Activated T-helper 17 cell treated with anti-CD3 and anti-CD28 coated beads, Interleukin-2, amount 50 U/mL, for 72 hours (primary cell): ENCODE measurements around the gene ATP9A. TPM values are rescaled to one million over a fixed set of nuclear protein-coding genes. Genes with fewer than 3 reads are reported as not detected.
"Not testable (repeated sequence)": the region's sequence is repeated elsewhere in the genome, so short reads cannot be mapped to it uniquely, and the experiment has no call there.

Source experiments
- ATAC-seq: fragments of 150-1000 bp; cut with Tn5 transposase; replicated peaks from 2 replicates; pipeline ENCODE4 v1.10.0; 2021; ENCODE audit warnings: mild to moderate bottlenecking, moderate library complexity
- H3K27ac Mint-ChIP-seq: one replicate; pipeline ENCODE4 v1.8.0; 2022; ENCODE audit warnings: mixed read lengths
- H3K27me3 Mint-ChIP-seq: one replicate; pipeline ENCODE4 v1.8.0; 2022; ENCODE audit warnings: mixed read lengths
- H3K36me3 Mint-ChIP-seq: one replicate; pipeline ENCODE4 v1.8.0; 2022; ENCODE audit warnings: low read depth, mild to moderate bottlenecking, mixed read lengths
- H3K4me1 Mint-ChIP-seq: one replicate; pipeline ENCODE4 v1.8.0; 2022; ENCODE audit warnings: mixed read lengths
- H3K4me3 Mint-ChIP-seq: one replicate; pipeline ENCODE4 v1.8.0; 2022; ENCODE audit warnings: mild to moderate bottlenecking, mixed read lengths
- H3K9me3 Mint-ChIP-seq: one replicate; pipeline ENCODE4 v1.8.0; 2022; ENCODE audit warnings: mixed read lengths
- total RNA-seq, 2 donors: library from RNA; stranded (reverse); gene quantifications; one replicate each; pipeline ENCODE4 v1.2.3, GENCODE V29; 2022

ATP9A gene
- total RNA-seq, 2 donors from 2014 or later, result 1.7 to 2.2 TPM

DNA sequence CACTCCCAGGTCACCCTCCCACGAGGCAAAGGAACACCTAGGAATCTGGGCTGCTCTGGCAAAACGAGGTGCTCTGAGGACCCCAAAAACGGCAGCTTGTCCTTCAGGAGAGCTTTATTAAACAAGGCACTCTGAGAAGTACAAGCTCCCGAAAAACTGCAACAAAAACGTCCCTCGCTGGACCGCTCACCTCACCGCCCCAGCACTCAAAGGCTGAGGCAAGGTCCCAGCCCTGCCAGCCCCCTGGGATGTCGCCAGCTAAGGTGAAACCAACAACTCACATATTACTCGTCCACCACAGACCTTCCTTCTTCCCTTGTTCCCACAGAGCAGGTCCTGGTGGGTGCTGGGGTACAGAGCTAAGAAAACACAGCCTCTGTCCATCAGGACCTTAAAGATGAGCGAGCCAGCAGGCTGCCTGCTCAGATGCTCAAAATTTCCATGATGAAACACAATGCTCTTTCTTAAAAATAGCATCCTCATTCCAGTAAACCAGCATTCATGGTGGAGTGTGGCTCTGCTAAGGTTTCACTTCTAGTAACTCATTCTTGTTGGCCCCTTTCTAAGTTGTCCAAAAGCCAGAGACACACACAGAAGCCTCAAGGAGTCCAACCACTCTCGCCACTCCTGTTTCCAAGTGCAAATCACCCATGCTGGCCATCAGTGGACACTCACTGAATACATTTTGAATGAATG is 35.9 kb downstream of the ATP9A start:
- ATAC-seq, result peak; percentile 56
- H3K4me1 Mint-ChIP-seq, result no peaks in the 10 kb centered on the region
- peak overlapping the region; percentile 9 for H3K4me3 Mint-ChIP-seq
- H3K9me3 Mint-ChIP-seq, result no peaks in the 10 kb centered on the region
- H3K27ac Mint-ChIP-seq, result peak overlapping the region; percentile 27
- no peaks in the 10 kb centered on the region for H3K36me3 Mint-ChIP-seq
- peaks cover 8% of the 10 kb centered on the region for H3K27me3 Mint-ChIP-seq

DNA sequence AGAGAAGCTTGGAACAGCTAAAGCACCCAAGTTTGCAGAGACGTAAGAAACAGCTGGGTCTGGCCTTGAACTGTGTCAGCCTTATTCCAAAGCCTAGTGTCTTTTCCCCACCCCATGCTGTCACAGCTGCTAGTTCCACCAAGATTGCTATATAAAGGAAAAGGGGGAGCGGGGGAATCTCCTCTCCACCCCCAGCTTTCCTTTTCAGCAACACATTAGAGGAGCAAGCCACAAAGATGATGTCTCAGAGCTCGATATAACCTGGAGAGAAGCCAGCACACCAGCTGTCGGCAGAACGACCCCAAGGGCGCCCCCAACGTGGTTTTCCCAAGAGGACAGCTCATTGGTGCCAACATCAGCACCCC is 36.5 kb downstream of the ATP9A start:
- H3K27ac Mint-ChIP-seq, result no peak overlapping the region
- peaks cover 8% of the 10 kb centered on the region for H3K27me3 Mint-ChIP-seq
- no peaks in the 10 kb centered on the region for H3K9me3 Mint-ChIP-seq
- no peak for ATAC-seq
- H3K4me1 Mint-ChIP-seq, result no peaks in the 10 kb centered on the region
- no peak overlapping the region for H3K4me3 Mint-ChIP-seq
- no peaks in the 10 kb centered on the region for H3K36me3 Mint-ChIP-seq

DNA sequence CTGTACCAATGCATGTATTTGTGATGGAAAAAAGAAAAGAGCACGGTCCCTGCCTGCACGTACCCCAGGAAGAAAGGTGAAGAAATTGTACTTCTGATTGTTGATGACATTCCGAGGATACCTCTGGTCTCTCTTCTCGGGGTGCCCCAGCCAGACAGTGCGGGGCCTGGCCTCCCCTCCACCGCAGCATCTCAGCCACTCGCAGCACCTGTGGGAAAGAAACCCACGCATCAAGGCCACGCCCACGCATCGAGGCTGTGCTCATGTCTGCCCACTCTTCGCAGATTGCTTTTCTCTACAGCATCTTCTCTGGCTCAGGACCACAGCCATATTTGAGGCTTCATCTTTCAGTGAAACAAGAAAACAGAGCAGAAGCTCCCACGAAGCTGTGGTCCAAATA is 38.4 kb downstream of the ATP9A start:
- H3K9me3 Mint-ChIP-seq, result no peaks in the 10 kb centered on the region
- no peak overlapping the region for H3K4me3 Mint-ChIP-seq
- H3K36me3 Mint-ChIP-seq, result no peaks in the 10 kb centered on the region
- no peaks in the 10 kb centered on the region for H3K4me1 Mint-ChIP-seq
- ATAC-seq, result no peak
- H3K27ac Mint-ChIP-seq, result no peak overlapping the region
- peaks cover 7% of the 10 kb centered on the region for H3K27me3 Mint-ChIP-seq

DNA sequence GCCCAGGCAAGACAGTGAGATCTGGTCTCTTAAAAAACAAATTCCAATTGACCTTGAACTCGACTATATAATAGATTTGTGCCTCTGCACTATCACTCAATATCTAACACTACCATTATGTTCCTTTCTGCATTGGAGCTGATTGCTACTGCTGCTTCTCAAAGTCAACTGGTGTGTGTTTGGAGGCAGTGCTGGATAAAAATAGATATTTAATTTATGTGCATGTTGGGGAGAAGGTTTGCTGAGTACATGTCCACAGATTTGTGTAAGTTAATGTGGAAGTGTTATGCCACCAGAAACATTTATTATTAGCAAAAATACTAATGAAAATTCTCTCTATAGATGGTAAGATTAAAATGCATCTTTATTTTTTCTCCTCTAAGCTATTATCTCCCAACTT is 39.5 kb downstream of the ATP9A start:
- H3K4me1 Mint-ChIP-seq, result no peaks in the 10 kb centered on the region
- H3K4me3 Mint-ChIP-seq, result no peak overlapping the region
- H3K27me3 Mint-ChIP-seq, result peaks cover 7% of the 10 kb centered on the region
- H3K9me3 Mint-ChIP-seq, result no peaks in the 10 kb centered on the region
- no peak overlapping the region for H3K27ac Mint-ChIP-seq
- no peaks in the 10 kb centered on the region for H3K36me3 Mint-ChIP-seq
- no peak for ATAC-seq

DNA sequence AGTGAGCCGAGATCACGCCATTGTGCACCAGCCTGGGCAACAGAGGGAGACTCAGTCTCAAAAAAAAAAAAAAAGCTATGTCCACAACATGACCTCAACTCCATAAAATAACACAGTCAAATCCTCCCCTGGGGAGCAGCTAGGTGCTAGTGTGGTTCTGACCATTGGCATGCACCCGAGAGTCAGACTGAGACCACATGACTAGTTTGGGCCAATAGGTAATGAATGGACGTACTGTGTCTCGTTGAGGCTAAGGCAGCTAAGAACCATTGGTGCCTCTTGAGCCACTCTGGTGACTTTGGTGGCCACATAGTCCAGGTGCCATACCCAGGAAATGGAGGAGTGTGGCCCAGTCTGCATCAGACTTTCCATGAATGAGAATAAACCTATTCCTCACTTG is 40.3 kb downstream of the ATP9A start:
- no peak overlapping the region for H3K4me3 Mint-ChIP-seq
- no peaks in the 10 kb centered on the region for H3K36me3 Mint-ChIP-seq
- H3K4me1 Mint-ChIP-seq, result no peaks in the 10 kb centered on the region
- H3K9me3 Mint-ChIP-seq, result no peaks in the 10 kb centered on the region
- no peak for ATAC-seq
- H3K27ac Mint-ChIP-seq, result no peak overlapping the region
- peaks cover 8% of the 10 kb centered on the region for H3K27me3 Mint-ChIP-seq

DNA sequence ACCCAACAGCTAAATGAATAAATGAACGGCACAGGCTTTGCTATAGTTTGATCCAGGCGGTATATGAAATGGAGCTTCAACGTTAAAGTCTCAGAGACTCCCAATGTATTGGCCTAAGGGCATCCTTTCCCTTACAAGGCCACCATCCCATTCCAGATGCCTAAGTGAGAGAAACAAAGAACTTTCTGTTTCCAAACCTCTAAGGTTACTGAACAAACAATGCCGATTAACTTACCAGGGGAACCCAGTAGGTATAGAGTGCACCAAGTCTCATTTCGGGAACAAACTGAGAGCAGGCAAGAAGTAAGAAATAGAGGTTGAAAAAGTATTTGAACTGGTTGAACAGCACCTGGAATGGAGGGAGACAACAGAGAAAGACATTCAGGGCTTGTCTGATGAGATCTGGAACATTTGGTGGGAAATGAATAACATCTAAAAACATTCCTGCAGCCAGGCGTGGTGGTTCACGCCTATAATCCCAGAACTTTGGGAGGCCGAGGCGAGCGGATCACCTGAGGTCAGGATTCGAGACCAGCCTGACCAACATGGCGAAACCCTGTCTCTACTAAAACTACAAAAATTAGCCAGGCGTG is 42.5 kb downstream of the ATP9A start:
- Mint-ChIP-seq H3K27me3 (peaks cover 20% of the 10 kb centered on the region), H3K4me1 (no peaks in the 10 kb centered on the region), H3K9me3 (no peaks in the 10 kb centered on the region), H3K36me3 (no peaks in the 10 kb centered on the region), H3K27ac (no peak overlapping the region), H3K4me3 (no peak overlapping the region)
- no peak for ATAC-seq

DNA sequence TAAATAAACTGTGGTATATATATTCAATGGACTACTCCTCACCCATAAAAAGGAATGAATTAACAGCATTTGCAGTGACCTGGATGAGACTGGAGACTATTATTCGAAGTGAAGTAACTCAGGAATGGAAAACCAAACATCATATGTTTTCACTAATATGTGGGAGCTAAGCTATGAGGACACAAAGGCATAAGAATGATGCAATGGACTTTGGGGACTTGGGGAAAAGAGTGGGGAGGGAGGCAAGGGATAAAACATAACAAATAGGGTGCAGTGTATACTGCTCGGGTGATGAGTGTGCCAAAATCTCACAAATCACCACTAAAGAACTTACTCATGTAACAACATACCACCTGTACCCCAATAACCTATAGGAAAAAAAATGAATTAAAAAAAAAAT is 45.2 kb downstream of the ATP9A start:
- peaks cover 24% of the 10 kb centered on the region for H3K27me3 Mint-ChIP-seq
- H3K27ac Mint-ChIP-seq, H3K4me1 Mint-ChIP-seq, H3K36me3 Mint-ChIP-seq, H3K4me3 Mint-ChIP-seq, H3K9me3 Mint-ChIP-seq, ATAC-seq: not testable (repeated sequence)

DNA sequence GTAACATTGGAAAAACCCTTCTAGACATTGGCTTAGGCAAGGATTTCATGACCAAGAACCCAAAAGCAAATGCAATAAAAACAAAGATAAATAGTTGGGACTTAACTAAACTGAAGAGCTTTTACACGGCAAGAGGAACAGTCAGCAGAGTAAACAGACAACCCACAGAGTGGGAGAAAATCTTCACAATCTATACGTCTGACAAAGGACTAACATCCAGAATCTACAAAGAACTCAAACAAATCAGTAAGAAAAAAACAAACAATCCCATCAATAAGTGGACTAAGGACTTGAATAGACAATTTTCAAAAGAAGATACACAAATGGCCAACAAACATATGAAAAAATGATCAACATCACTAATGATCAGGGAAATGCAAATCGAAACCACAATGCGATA is 45.9 kb downstream of the ATP9A start:
- not testable (repeated sequence) for ATAC-seq, H3K27ac Mint-ChIP-seq, H3K4me1 Mint-ChIP-seq, H3K9me3 Mint-ChIP-seq, H3K36me3 Mint-ChIP-seq, H3K4me3 Mint-ChIP-seq
- peaks cover 24% of the 10 kb centered on the region for H3K27me3 Mint-ChIP-seq

DNA sequence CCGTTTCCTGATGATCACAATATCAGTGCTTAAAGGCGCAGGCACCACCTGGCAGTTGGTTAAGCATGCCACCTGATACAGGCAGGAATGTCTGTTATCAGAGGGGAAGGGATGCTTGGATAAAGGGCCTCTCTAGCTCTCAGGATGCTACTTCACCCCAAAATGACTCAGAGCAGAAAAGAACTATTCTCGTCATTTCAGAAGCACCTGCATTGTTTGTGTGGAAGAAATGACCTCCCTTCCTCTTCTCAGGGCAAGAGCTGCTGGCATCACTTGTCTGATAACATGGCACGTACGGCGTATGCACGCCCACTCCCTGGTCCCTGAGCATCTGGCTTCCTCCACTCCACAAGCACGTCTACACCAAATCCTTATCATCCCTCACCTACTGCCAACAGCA is 47.3 kb downstream of the ATP9A start:
- Mint-ChIP-seq H3K27ac (peak overlapping the region; percentile 29), H3K4me3 (no peak overlapping the region), H3K36me3 (no peaks in the 10 kb centered on the region), H3K27me3 (peaks cover 24% of the 10 kb centered on the region), H3K4me1 (no peaks in the 10 kb centered on the region), H3K9me3 (no peaks in the 10 kb centered on the region)
- peak; percentile 75 for ATAC-seq

DNA sequence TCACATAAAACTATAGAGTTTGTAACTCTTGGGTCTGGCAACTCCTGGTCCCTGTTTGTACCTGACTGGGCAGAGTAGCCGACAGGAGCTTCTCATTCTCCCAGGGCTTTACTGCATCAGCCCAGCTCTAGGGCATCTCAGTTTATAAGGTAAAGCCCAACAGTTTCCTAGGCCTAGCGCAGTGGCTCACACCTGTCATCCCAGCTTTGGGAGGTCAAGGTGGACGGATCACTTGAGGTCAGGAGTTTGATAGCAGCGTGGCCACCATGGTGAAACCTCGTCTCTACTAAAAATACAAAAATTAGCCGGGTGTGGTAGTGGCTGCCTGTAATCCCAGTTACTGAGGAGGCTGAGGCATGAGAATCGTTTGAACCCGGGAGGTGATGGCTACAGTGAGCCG is 47.8 kb downstream of the ATP9A start:
- Mint-ChIP-seq H3K4me1 (peaks cover 3% of the 10 kb centered on the region), H3K27me3 (peaks cover 24% of the 10 kb centered on the region), H3K9me3 (no peaks in the 10 kb centered on the region), H3K36me3 (no peaks in the 10 kb centered on the region), H3K27ac (no peak overlapping the region), H3K4me3 (no peak overlapping the region)
- no peak for ATAC-seq

DNA sequence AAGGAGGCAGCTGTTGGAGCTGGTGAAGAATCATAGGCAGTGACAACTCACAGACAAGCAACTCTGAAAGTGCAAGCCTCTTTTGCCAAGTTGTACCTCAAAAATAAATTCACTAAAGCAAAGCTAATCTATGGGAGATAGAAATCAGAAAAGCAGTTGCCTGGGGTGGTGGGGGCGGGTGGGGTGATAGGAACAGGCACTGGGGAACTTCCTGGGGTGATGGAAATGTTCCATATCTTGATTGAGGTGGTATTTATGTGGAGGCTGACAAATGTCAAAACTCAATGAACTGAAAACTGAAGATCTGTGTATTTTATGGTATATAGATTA is 52.4 kb downstream of the ATP9A start:
- peak; percentile 33 for ATAC-seq
- H3K36me3 Mint-ChIP-seq, result no peaks in the 10 kb centered on the region
- H3K4me3 Mint-ChIP-seq, result no peak overlapping the region
- peaks cover 10% of the 10 kb centered on the region for H3K4me1 Mint-ChIP-seq
- H3K9me3 Mint-ChIP-seq, result no peaks in the 10 kb centered on the region
- peaks cover 28% of the 10 kb centered on the region for H3K27me3 Mint-ChIP-seq
- no peak overlapping the region for H3K27ac Mint-ChIP-seq

DNA sequence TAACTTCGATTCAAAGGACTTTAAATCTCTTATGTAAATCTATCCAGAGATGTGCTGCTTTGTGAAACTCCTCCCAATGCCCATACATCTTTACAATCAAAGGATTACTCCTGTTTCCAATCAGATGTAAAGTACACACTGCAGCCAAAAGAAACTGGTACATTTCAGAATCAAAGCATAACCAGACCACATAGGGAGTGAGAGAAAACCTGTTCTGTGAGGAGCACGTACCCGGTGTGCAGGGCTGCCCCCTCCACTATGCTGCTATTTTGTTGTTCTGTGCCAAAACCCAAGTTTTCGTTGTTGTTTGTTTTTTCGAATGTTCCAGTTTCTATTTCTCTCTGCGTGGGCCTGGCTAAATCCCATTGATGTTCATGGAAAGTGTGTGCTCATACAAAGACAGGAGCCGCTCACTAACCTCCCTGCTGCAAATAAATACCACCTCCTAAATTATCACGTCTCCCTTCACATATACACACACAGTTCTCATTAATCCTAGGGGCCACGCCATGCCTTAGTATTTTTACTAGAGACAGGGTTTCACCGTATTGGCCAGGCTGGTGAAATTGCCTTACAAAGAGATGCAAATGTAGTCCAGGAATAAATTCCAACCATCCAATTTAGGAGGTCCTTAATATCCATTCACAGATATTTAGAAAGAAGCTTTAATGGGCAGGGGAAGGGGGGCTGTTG is 52.9 kb downstream of the ATP9A start:
- H3K27ac Mint-ChIP-seq, result peak overlapping the region; percentile 0

DNA sequence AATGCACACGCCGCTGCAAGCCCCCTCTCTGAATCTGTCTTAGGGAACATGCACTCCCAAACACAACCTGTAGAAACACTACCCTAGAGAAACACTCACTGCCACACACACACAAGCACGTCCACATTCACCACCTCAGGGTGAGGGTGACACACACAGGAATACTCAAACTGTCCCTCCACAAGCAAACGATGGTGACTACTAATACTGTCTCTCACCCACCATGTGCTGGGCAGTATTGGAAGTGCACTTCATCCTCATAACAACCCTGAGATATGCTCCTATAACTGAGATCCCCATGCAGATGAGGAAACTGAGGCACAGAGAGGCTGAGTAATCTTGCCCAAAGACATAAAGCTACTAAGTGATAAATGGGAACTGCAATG is 55.0 kb downstream of the ATP9A start:
- Mint-ChIP-seq H3K9me3 (no peaks in the 10 kb centered on the region), H3K27ac (no peak overlapping the region), H3K27me3 (peaks cover 28% of the 10 kb centered on the region), H3K36me3 (no peaks in the 10 kb centered on the region), H3K4me1 (peaks cover 10% of the 10 kb centered on the region), H3K4me3 (no peak overlapping the region)
- no peak for ATAC-seq

More for the DNA sequence above, 52.9 kb downstream of the ATP9A start:
- H3K4me1 Mint-ChIP-seq, result peaks cover 10% of the 10 kb centered on the region
- no peak overlapping the region for H3K4me3 Mint-ChIP-seq
- peaks cover 29% of the 10 kb centered on the region for H3K27me3 Mint-ChIP-seq
- ATAC-seq, result peak; percentile 77
- no peaks in the 10 kb centered on the region for H3K9me3 Mint-ChIP-seq
- H3K36me3 Mint-ChIP-seq, result no peaks in the 10 kb centered on the region

DNA sequence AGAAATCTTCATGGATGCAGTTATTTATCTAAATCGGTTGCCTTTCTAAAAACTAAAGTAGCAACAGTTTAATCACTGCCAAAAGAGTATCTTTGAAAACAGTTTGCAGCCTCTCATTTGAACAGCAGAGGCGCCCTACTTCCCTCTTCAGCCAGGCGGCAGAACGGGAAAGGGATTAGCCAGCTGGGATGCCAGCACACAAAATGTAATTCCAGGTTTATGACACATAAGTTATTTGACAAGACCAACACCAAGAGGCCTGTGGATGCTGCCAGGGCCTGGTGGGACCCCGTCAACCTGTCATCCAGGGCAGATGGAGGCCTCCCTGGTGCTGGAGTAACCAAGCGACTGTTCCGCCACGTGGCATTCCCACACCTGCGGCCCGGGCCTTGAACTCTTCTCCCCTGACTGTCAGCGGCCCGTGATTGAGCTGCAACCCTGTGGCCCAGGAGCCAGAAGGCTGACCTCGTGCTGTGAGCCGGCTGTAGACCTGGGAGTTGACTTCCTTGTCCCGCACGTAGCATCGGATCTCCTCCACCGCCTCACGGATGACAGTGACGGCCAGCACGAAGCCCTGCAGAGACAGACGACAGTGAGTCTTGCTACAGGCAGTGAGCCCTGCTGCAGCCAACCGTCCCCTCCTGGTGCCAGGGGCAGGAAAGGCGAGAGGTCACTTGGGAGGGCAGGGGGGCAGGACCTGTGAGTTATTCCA is 55.5 kb downstream of the ATP9A start:
- no peak for ATAC-seq
- Mint-ChIP-seq H3K4me1 (peaks cover 10% of the 10 kb centered on the region), H3K9me3 (no peaks in the 10 kb centered on the region), H3K36me3 (no peaks in the 10 kb centered on the region), H3K4me3 (no peak overlapping the region), H3K27me3 (peaks cover 26% of the 10 kb centered on the region), H3K27ac (no peak overlapping the region)

DNA sequence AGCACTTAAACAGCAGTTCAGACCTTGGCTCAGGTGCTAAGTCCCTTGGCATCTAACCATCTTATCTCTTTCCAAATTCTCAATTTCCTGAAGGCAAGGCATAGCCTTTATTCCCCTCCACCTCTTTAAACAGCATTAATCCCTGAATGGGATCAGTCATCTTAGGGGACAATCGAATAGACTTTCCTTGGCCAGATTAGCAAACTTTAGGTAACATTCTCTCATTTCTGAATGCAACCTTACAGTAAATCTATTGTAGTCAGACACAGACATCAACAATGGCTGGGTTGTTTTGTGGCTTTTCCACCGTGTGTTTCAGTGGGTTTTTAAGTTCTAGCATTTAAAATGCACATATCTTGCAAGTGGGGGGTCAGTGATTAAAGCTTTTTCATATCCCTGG is 56.8 kb downstream of the ATP9A start:
- H3K27me3 Mint-ChIP-seq, result peaks cover 31% of the 10 kb centered on the region
- H3K4me3 Mint-ChIP-seq, result no peak overlapping the region
- no peaks in the 10 kb centered on the region for H3K36me3 Mint-ChIP-seq
- no peak for ATAC-seq
- H3K9me3 Mint-ChIP-seq, result no peaks in the 10 kb centered on the region
- peaks cover 10% of the 10 kb centered on the region for H3K4me1 Mint-ChIP-seq
- H3K27ac Mint-ChIP-seq, result no peak overlapping the region
